Ascending aorta (tissue), 2 donors: ENCODE results near the gene DDX10. TPM values are rescaled to one million over a fixed set of nuclear protein-coding genes. Genes with fewer than 3 reads are reported as not detected.

Experiments used
- DNase-seq, 2 donors: peaks; one replicate each; pipeline ENCODE4 v3.0.0-alpha.2; 2019; ENCODE audit warnings: low spot score in 2 of 2
- H3K27ac ChIP-seq, 2 donors: fragments of 200-600 bp; sonication (generic); one replicate each; pipeline ENCODE4 v1.5.1; 2016 to 2017; ENCODE audit warnings: mild to moderate bottlenecking in 1 of 2
- H3K27me3 ChIP-seq: fragments of 200-600 bp; sonication (generic); one replicate; pipeline ENCODE4 v1.5.1; 2017
- H3K36me3 ChIP-seq, 2 donors: fragments of 200-600 bp; sonication (generic); one replicate each; pipeline ENCODE4 v1.5.1; 2016
- H3K4me1 ChIP-seq, 2 donors: fragments of 200-600 bp; sonication (generic); one replicate each; pipeline ENCODE4 v1.5.1; 2016 to 2017; ENCODE audit warnings: mild to moderate bottlenecking in 1 of 2
- H3K4me3 ChIP-seq, 2 donors: fragments of 200-600 bp; sonication (generic); one replicate each; pipeline ENCODE4 v1.5.1; 2016 to 2017; ENCODE audit warnings: mild to moderate bottlenecking in 1 of 2
- H3K9me3 ChIP-seq, 2 donors: fragments of 200-600 bp; sonication (generic); one replicate each; pipeline ENCODE4 v1.5.1; 2016
- intact Hi-C: fragments of 100-400 bp; cut with DNase I; formaldehyde crosslinking; loops from one replicate; pipeline ENCODE4 v1.15.1; 2023
- total RNA-seq: library from RNA; depleted of rRNA; stranded (reverse); fragments of >200 nt; gene quantifications from one replicate; pipeline ENCODE4 v1.1.0, GENCODE V29; 2016
- TF ChIP-seq, protein P1 (sequence below), 3 experiments: fragments of 200-600 bp in 2 of 3; fragments of 450-650 bp in 1 of 3; sonication (generic) in 2 of 3; IDR thresholded peaks; one replicate each; pipeline ENCODE4 v1.5.1; 2016 to 2019; ENCODE audit warnings: antibody characterized with exemption in 3 of 3, mild to moderate bottlenecking in 1 of 3, moderate library complexity in 1 of 3

Gene DDX10
- total RNA-seq, 1 donor from 2014 or later: 21.9 TPM

DNA sequence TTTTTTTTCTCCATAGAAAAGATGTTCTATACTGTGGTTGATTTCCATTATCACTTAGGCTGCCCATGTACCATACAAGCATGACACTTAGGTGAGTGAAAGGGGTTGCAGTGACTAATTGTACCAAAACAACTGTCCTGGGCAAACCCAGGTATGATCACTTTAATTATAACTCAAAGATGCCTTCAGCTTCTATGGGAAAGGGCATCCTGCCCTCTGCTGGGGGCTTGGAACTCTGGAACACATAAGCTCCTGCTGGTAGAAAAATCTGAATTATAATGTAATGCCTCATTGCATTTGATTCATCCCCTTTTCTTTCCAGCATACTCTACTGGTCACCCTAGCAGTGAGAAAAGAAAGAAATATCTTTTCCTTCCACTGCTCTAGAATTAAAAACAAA, 206.3 kb downstream of the DDX10 start:
- Histone ChIP-seq H3K27me3 (no peaks in the 10 kb centered on the region), H3K27ac (peak overlapping the region; percentile 51 to 62), H3K4me1 (peaks cover 4% of the 10 kb centered on the region in 2 donors), H3K4me3 (no peak overlapping the region), H3K36me3 (no peaks in the 10 kb centered on the region), H3K9me3 (no peaks in the 10 kb centered on the region)
- TF ChIP-seq, protein P1, sequence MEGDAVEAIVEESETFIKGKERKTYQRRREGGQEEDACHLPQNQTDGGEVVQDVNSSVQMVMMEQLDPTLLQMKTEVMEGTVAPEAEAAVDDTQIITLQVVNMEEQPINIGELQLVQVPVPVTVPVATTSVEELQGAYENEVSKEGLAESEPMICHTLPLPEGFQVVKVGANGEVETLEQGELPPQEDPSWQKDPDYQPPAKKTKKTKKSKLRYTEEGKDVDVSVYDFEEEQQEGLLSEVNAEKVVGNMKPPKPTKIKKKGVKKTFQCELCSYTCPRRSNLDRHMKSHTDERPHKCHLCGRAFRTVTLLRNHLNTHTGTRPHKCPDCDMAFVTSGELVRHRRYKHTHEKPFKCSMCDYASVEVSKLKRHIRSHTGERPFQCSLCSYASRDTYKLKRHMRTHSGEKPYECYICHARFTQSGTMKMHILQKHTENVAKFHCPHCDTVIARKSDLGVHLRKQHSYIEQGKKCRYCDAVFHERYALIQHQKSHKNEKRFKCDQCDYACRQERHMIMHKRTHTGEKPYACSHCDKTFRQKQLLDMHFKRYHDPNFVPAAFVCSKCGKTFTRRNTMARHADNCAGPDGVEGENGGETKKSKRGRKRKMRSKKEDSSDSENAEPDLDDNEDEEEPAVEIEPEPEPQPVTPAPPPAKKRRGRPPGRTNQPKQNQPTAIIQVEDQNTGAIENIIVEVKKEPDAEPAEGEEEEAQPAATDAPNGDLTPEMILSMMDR (IDR thresholded peaks at IDR 0.05): peak; percentile 6 to 61 (median 33)
- intact Hi-C loops: loop anchor here (2.0 kb wide), 1 partner anchor 172 kb away; no protein-coding TSS in a partner anchor
- no peak for DNase-seq

DNA sequence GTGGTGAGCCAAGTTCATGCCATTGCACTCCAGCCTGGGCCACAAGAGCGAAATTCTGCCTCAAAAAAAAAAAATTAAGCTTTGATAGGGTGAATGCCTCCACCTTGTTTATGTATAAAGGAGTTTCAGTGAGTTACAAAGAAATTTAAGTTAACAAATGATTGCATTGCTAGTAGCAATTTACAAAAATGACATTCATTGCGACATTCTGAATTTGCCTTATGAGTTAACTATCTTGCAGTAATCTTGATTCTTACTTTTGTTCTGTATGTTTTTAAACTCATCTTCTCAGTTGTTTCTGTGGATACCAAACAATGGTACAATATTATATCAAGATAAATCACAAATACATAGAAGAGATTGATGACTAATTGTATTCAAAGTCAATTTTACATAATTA, 207.0 kb downstream of the DDX10 start:
- no peaks in the 10 kb centered on the region for H3K36me3 ChIP-seq
- H3K9me3 ChIP-seq: no peaks in the 10 kb centered on the region
- H3K4me3 ChIP-seq: no peak overlapping the region
- intact Hi-C loops: loop anchor here (2.0 kb wide), 1 partner anchor 173 kb away; no protein-coding TSS in a partner anchor
- H3K27me3 ChIP-seq: no peaks in the 10 kb centered on the region
- DNase-seq: no peak
- H3K4me1 ChIP-seq: peaks cover 4% of the 10 kb centered on the region in 2 donors
- TF ChIP-seq, protein P1 (IDR thresholded peaks at IDR 0.05): no peak
- H3K27ac ChIP-seq: no peak overlapping the region

DNA sequence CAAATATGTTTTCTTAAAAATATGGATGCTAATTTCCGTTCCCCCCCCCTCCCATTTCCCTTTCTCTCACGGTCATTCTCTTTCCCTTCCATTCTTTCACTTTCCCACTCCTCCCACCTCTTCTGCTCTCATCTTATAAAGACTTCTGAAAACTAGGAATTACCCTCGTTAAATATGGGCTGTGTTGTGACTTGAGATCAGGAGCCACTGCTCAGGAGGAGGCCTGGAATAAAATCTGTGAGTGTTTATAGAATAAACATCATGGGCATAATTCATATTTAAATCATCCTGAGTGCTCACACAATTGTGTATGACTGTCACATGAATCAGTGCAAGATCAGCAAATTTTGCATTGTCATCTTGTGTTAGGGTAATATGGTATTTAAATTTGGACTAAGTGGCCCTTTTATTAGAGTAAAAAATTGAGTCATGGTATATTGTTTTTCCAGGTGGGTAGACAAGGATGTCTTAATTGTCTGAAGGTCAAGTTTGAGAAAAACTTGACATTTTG, 208.0 kb downstream of the DDX10 start:
- TF ChIP-seq, protein P1 (IDR thresholded peaks at IDR 0.05): no peak
- DNase-seq: no peak
- intact Hi-C loops: no loop called here
- Histone ChIP-seq H3K9me3 (no peaks in the 10 kb centered on the region), H3K36me3 (no peaks in the 10 kb centered on the region), H3K4me3 (no peak overlapping the region), H3K27ac (no peak overlapping the region), H3K4me1 (peaks cover 4% of the 10 kb centered on the region in 2 donors), H3K27me3 (no peaks in the 10 kb centered on the region)

DNA sequence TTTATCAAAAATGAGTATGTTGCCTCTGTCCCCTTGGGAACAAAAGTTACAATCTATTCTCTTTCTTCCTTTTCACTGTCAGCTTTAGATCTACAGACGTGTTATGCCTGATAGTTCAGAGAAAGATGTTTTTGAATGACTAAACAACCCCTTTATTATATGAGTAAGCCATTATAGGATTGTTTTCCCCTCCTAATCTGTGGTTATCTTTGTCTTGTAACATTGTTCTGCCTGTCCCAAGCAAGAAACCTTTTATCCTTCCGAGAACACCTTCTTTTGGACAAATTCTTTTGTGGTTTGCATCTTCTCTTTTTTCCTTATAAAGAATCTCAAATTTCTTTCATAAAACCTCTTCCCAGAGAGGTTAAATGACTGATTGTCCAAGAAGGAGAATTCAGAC, 208.4 kb downstream of the DDX10 start:
- Histone ChIP-seq H3K9me3 (no peaks in the 10 kb centered on the region), H3K4me3 (no peak overlapping the region), H3K27me3 (no peaks in the 10 kb centered on the region), H3K27ac (no peak overlapping the region), H3K4me1 (peaks cover 4% of the 10 kb centered on the region in 2 donors), H3K36me3 (no peaks in the 10 kb centered on the region)
- DNase-seq: no peak
- TF ChIP-seq, protein P1 (IDR thresholded peaks at IDR 0.05): no peak
- intact Hi-C loops: no loop called here

DNA sequence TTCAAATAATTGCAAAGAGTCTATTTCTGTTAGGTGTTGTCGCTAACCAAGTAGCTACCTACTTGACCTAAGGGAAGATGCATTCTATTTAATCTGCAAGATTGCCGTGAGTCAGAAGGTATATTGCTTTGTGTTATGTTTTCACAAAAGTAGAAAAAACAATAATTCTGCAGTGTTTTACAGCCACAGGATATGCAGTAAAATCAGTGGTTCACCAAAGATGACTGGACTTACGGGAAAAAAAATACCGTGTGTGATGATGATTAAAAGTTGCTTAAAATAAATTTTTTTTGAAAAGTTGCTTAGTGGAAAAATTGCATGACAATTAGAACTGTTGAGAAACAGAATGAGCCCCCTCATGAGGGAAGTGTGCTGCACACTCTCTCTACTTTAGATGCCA, 209.1 kb downstream of the DDX10 start:
- intact Hi-C loops: no loop called here
- Histone ChIP-seq H3K27me3 (no peaks in the 10 kb centered on the region), H3K36me3 (no peaks in the 10 kb centered on the region), H3K4me3 (no peak overlapping the region), H3K27ac (no peak overlapping the region), H3K9me3 (no peaks in the 10 kb centered on the region), H3K4me1 (peaks cover 4% of the 10 kb centered on the region in 2 donors)
- DNase-seq: no peak
- TF ChIP-seq, protein P1 (IDR thresholded peaks at IDR 0.05): no peak

DNA sequence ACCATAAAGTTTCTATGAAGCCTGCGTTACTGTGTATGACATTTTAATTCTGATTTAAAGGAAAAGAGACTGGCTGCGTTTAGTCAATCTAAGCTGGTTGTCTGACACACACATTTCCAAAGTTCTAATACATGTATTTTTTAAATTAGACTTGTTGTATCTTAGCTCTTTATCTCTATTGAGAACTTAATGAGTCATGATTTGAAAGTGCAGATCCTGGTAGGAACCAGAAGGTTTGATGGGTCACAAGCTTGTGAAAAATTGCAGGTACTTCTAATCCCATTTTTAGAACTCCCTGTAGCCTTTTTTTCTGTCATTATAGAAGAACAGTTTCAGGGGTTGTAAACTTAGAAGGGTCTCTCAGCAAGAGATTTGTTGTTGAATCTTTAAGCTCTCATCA, 210.3 kb downstream of the DDX10 start:
- no peak overlapping the region for H3K27ac ChIP-seq
- TF ChIP-seq, protein P1 (IDR thresholded peaks at IDR 0.05): no peak
- intact Hi-C loops: no loop called here
- H3K9me3 ChIP-seq: no peaks in the 10 kb centered on the region
- no peak for DNase-seq
- H3K4me1 ChIP-seq: peaks cover 0 to 4% of the 10 kb centered on the region in 2 donors
- H3K36me3 ChIP-seq: no peaks in the 10 kb centered on the region
- no peaks in the 10 kb centered on the region for H3K27me3 ChIP-seq
- no peak overlapping the region for H3K4me3 ChIP-seq
